HCT116 (cell line): ENCODE measurements around the gene PRKCZ. TPM values are rescaled to one million over a fixed set of nuclear protein-coding genes. Genes with fewer than 3 reads are reported as not detected.

Experiments
- ATAC-seq: fragments of 200-7000 bp; cut with Tn5 transposase; 2 replicates; pipeline ENCODE4 v1.9.1; 2020; ENCODE audit warnings: mild to moderate bottlenecking, moderate library complexity
- BruUV-seq: library from RNA; stranded (reverse); fragments of 400-500 nt; replicated peaks from 2 replicates; lab custom pipeline; 2021; lab: Mats Ljungman, UMichigan
- CTCF ChIA-PET: fragments of 300-600 bp; sonication (Branson Sonifier 250); formaldehyde crosslinking; loops from one replicate; lab custom pipeline; 2021; ENCODE audit warnings: antibody characterized with exemption; lab: Charles Lee
- POLR2A ChIA-PET: fragments of 300-600, 350-600 bp; sonication (Branson Sonifier 250); formaldehyde crosslinking; loops from one replicate; lab custom pipeline; 2021; ENCODE audit warnings: antibody characterized with exemption; lab: Charles Lee
- RAD21 ChIA-PET, 2 experiments: fragments of 300-600 bp; sonication (Branson Sonifier 250); formaldehyde crosslinking; loops; one replicate each; lab custom pipeline; 2023; ENCODE audit warnings: low total read pairs in 2 of 2; ENCODE audit not compliant: uncharacterized antibody in 2 of 2, unreplicated experiment in 2 of 2, low non-redundant PET in 1 of 2; lab: Charles Lee
- DNase-seq: peaks from one replicate; pipeline ENCODE4 v3.0.0-alpha.2; 2010; ENCODE audit warnings: low read depth, low spot score
- H2AFZ ChIP-seq: fragments of 200-600 bp; shearing (Covaris generic), sonication (generic); 2 replicates; pipeline ENCODE4 v1.6.1; 2017; ENCODE audit warnings: low read depth, mixed run types, mixed read lengths, antibody characterized with exemption, low read length; ENCODE audit not compliant: poor library complexity, severe bottlenecking
- H3K27ac ChIP-seq: 2 replicates; pipeline ENCODE4 v1.5.1; 2012; ENCODE audit warnings: low read depth, low read length
- H3K27me3 ChIP-seq: fragments of 200-600 bp; sonication (generic); 2 replicates; pipeline ENCODE4 v1.6.1; 2016; ENCODE audit warnings: mixed run types, low read length, mixed read lengths; ENCODE audit not compliant: insufficient read depth
- H3K36me3 ChIP-seq, 2 experiments: fragments of 200-500 bp in 1 of 2; fragments of 200-600 bp in 1 of 2; sonication (Bioruptor generic) in 1 of 2; sonication (generic) in 1 of 2; 2 replicates each; pipeline versions ENCODE4 v1.5.1 to v1.6.1; 2014 to 2016; ENCODE audit warnings: low read length in 2 of 2, inconsistent platforms in 1 of 2, mixed read lengths in 1 of 2, mixed run types in 1 of 2; ENCODE audit not compliant: insufficient read depth in 2 of 2, control insufficient read depth in 1 of 2
- H3K4me1 ChIP-seq, 2 experiments: fragments of 200-600 bp in 1 of 2; sonication (generic) in 1 of 2; 2 replicates each; pipeline versions ENCODE4 v1.5.1 to v1.6.1; 2012 to 2017; ENCODE audit warnings: low read length in 2 of 2, inconsistent platforms in 1 of 2, mild to moderate bottlenecking in 1 of 2, mixed read lengths in 1 of 2, mixed run types in 1 of 2, moderate library complexity in 1 of 2; ENCODE audit not compliant: insufficient read depth in 2 of 2, control insufficient read depth in 1 of 2
- H3K4me2 ChIP-seq: fragments of 200-600 bp; sonication (generic); 2 replicates; pipeline ENCODE4 v1.6.1; 2017; ENCODE audit warnings: mixed run types, low read length, mixed read lengths
- H3K4me3 ChIP-seq, 2 experiments: fragments of 200-600 bp in 1 of 2; sonication (generic) in 1 of 2; replicated peaks in 1 of 2; 2 replicates each; pipeline ENCODE4 v1.5.1; 2011 to 2016; ENCODE audit warnings: low read length in 2 of 2, control low read depth in 1 of 2, low read depth in 1 of 2, mild to moderate bottlenecking in 1 of 2, mixed read lengths in 1 of 2, mixed run types in 1 of 2
- H3K79me2 ChIP-seq: fragments of 200-600 bp; sonication (generic); 2 replicates; pipeline ENCODE4 v1.6.1; 2017; ENCODE audit warnings: mild to moderate bottlenecking, mixed run types, low read length, moderate library complexity, mixed read lengths; ENCODE audit not compliant: insufficient read depth
- H3K9ac ChIP-seq: fragments of 200-600 bp; sonication (generic); 2 replicates; pipeline ENCODE4 v1.6.1; 2016; ENCODE audit warnings: low read length, mixed read lengths
- H3K9me2 ChIP-seq: fragments of 200-600 bp; sonication (generic), shearing (Covaris generic); 2 replicates; pipeline ENCODE4 v1.6.1; 2017; ENCODE audit warnings: mixed run types, mild to moderate bottlenecking, moderate library complexity; ENCODE audit not compliant: insufficient read depth
- H3K9me3 ChIP-seq, 2 experiments: fragments of 200-500 bp in 1 of 2; fragments of 200-600 bp in 1 of 2; sonication (Bioruptor generic) in 1 of 2; sonication (generic) in 1 of 2; 2 replicates each; pipeline ENCODE4 v1.6.1; 2014 to 2017; ENCODE audit warnings: low read length in 2 of 2, mixed read lengths in 2 of 2, inconsistent platforms in 1 of 2, low read depth in 1 of 2, mild to moderate bottlenecking in 1 of 2, mixed run types in 1 of 2, moderate library complexity in 1 of 2; ENCODE audit not compliant: control insufficient read depth in 1 of 2, insufficient read depth in 1 of 2
- H4K20me1 ChIP-seq: fragments of 200-600 bp; sonication (generic), shearing (Covaris generic); 2 replicates; pipeline ENCODE4 v1.6.1; 2017; ENCODE audit warnings: mixed run types, mild to moderate bottlenecking, moderate library complexity; ENCODE audit not compliant: insufficient read depth
- CBX3 ChIP-seq: IDR thresholded peaks from 2 replicates; pipeline ENCODE4 v1.6.1; 2012; ENCODE audit warnings: low read depth
- CEBPB ChIP-seq: IDR thresholded peaks from 2 replicates; pipeline ENCODE4 v1.6.1; 2012; ENCODE audit warnings: low read depth
- EGR1 ChIP-seq: IDR thresholded peaks from 2 replicates; pipeline ENCODE4 v1.6.1; 2012; ENCODE audit warnings: low read depth
- ELF1 ChIP-seq: IDR thresholded peaks from 2 replicates; pipeline ENCODE4 v1.6.1; 2012; ENCODE audit warnings: low read depth, borderline replicate concordance
- EZH2 ChIP-seq: fragments of 200-600 bp; sonication (generic); IDR thresholded peaks from 2 replicates; pipeline ENCODE4 v1.6.1; 2017; ENCODE audit warnings: antibody characterized with exemption, mixed run types
- EZH2phosphoT487 ChIP-seq: fragments of 200-600 bp; IDR thresholded peaks from 2 replicates; pipeline ENCODE4 v1.6.1; 2018; ENCODE audit warnings: antibody characterized with exemption, borderline replicate concordance
- JUND ChIP-seq: IDR thresholded peaks from 2 replicates; pipeline ENCODE4 v1.6.1; 2012
- POLR2AphosphoS5 ChIP-seq: IDR thresholded peaks from 2 replicates; pipeline ENCODE4 v1.6.1; 2011; ENCODE audit warnings: mild to moderate bottlenecking, low read depth, low read length, moderate library complexity
- RAD21 ChIP-seq: IDR thresholded peaks from 2 replicates; pipeline ENCODE4 v1.6.1; 2012; ENCODE audit warnings: low read depth, mild to moderate bottlenecking
- SP1 ChIP-seq: IDR thresholded peaks from 2 replicates; pipeline ENCODE4 v1.6.1; 2012; ENCODE audit warnings: low read depth
- TCF7L2 ChIP-seq: IDR thresholded peaks from 2 replicates; pipeline ENCODE4 v1.7.0; 2011; ENCODE audit warnings: borderline replicate concordance, inconsistent platforms; ENCODE audit not compliant: insufficient read depth, insufficient read length; ENCODE audit errors: extremely low read depth
- YY1 ChIP-seq: IDR thresholded peaks from 2 replicates; pipeline ENCODE4 v1.6.1; 2011; ENCODE audit warnings: low read length, low read depth, moderate library complexity, mild to moderate bottlenecking; ENCODE audit not compliant: insufficient replicate concordance; ENCODE audit errors: extremely low read depth
- ZNF274 ChIP-seq: fragments of 200-500 bp; sonication (Bioruptor generic); IDR thresholded peaks from 2 replicates; pipeline ENCODE4 v1.6.1; 2014; ENCODE audit warnings: mild to moderate bottlenecking, low read depth, low read length, inconsistent platforms
- intact Hi-C: fragments of 100-400 bp; cut with micrococcal nuclease; formaldehyde crosslinking; loops from 2 replicates; pipeline ENCODE4 v1.10.0; 2022
- total RNA-seq: library from RNA; stranded (reverse); gene quantifications from one replicate; pipeline ENCODE4 v1.2.1, GENCODE V29; 2021; ENCODE audit not compliant: unreplicated experiment
- TF ChIP-seq, protein P1 (sequence below), 3 experiments: fragments of 200-600 bp in 1 of 3; sonication (generic) in 1 of 3; IDR thresholded peaks in 2 of 3; conservative IDR thresholded peaks in 1 of 3; 2 replicates each; pipeline ENCODE4 v1.5.1; 2012 to 2017; ENCODE audit warnings: low read depth in 2 of 3, low read length in 2 of 3, antibody characterized with exemption in 1 of 3, borderline replicate concordance in 1 of 3, control low read depth in 1 of 3, mild to moderate bottlenecking in 1 of 3, mixed read lengths in 1 of 3, mixed run types in 1 of 3, moderate library complexity in 1 of 3; ENCODE audit not compliant: insufficient read depth in 1 of 3
- TF ChIP-seq, protein P2 (sequence below): IDR thresholded peaks from 2 replicates; pipeline ENCODE4 v1.6.1; 2011; ENCODE audit warnings: mild to moderate bottlenecking, low read length, moderate library complexity; ENCODE audit not compliant: insufficient replicate concordance; ENCODE audit errors: extremely low read depth

PRKCZ gene
- total RNA-seq, 1 experiment from 2014 or later: 46.8 TPM

DNA sequence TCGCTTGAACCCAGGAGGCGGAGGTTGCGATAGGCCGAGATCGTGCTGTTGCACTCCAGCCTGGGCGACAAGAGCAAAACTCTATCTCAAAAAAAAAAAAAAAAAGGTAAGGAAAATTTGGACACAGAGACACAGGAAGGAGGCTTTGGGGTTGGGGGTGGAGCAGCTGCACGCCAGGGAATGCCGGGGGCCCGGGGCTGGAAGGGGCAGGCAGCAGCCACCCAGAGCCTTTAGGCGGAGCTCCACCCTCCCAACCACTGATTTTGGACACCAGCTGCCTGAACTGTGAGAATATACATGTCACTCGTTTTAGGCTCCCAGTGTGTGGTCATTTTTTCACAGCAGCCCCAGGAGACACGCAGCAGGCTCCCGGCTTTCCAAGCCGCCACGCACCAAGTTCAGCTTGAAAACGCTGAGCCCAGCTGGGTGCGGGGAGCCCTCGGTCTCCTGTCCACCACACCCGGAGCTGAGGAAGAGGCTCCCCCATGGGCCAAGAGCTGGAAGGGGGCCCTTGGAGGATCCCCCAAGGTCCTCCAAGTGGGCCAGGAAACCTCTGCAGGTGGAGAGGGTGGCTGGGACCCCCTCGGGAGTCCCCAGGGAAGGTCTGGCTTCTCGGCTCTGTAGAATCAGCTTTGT is 150.2 kb downstream of the PRKCZ start (continued):
- TF ChIP-seq, protein P1, sequence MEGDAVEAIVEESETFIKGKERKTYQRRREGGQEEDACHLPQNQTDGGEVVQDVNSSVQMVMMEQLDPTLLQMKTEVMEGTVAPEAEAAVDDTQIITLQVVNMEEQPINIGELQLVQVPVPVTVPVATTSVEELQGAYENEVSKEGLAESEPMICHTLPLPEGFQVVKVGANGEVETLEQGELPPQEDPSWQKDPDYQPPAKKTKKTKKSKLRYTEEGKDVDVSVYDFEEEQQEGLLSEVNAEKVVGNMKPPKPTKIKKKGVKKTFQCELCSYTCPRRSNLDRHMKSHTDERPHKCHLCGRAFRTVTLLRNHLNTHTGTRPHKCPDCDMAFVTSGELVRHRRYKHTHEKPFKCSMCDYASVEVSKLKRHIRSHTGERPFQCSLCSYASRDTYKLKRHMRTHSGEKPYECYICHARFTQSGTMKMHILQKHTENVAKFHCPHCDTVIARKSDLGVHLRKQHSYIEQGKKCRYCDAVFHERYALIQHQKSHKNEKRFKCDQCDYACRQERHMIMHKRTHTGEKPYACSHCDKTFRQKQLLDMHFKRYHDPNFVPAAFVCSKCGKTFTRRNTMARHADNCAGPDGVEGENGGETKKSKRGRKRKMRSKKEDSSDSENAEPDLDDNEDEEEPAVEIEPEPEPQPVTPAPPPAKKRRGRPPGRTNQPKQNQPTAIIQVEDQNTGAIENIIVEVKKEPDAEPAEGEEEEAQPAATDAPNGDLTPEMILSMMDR (IDR thresholded peaks at IDR 0.05 in 2 of 3, conservative IDR thresholded peaks at IDR 0.05 in 1 of 3; ENCODE audit: borderline replicate concordance in 1 of 3, insufficient read depth in 1 of 3, low read depth in 2 of 3, low read length in 2 of 3): no peak
- TF ChIP-seq SP1 (no peak), TCF7L2 (no peak), YY1 (no peak), RAD21 (no peak)

DNA sequence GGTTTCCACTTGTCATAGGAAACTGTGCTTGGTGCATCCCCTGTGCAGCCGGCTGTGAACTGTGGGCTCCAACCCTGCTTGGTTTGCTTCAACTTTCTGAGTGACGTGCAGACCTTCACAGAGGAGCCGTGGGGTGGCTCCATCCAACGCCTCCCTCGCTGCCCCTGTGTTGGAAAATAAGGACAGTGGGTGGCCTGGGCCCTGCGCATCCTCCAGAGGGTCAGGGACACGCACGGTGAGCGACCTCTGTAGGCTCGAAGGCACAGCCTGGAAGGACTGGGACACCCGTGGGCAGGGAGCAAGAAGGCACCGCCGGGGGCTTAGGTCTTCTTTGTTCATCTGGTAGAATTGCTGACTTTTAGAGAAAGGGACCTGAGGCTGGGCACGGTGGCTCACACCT is 150.9 kb downstream of the PRKCZ start:
- Histone ChIP-seq H2AFZ (no peak overlapping the region), H3K4me3 (no peak overlapping the region), H3K27me3 (no peaks in the 10 kb centered on the region), H3K4me2 (no peak overlapping the region), H4K20me1 (no peaks in the 10 kb centered on the region), H3K79me2 (no peaks in the 10 kb centered on the region), H3K27ac (no peak overlapping the region), H3K4me1 (peaks cover 16 to 29% of the 10 kb centered on the region in 2 experiments; a peak in 3 of 4 replicates), H3K9me3 (no peaks in the 10 kb centered on the region), H3K9ac (no peak overlapping the region), H3K36me3 (no peaks in the 10 kb centered on the region), H3K9me2 (no peaks in the 10 kb centered on the region)
- BruUV-seq: no TSS peak
- intact Hi-C loops: no loop called here
- POLR2A ChIA-PET: interaction anchor here (0.6 kb wide), 1 partner anchor 206 kb away, joined by 4 read pairs; no protein-coding TSS in a partner anchor
- no peak for ATAC-seq
- TF ChIP-seq YY1 (no peak), EZH2phosphoT487 (no peak), ZNF274 (no peak), CEBPB (no peak), JUND (no peak), CBX3 (no peak), TCF7L2 (no peak), EZH2 (no peak), EGR1 (no peak), ELF1 (no peak), POLR2AphosphoS5 (no peak)
- TF ChIP-seq, protein P1 (IDR thresholded peaks at IDR 0.05 in 2 of 3, conservative IDR thresholded peaks at IDR 0.05 in 1 of 3; ENCODE audit: borderline replicate concordance in 1 of 3, insufficient read depth in 1 of 3, low read depth in 2 of 3, low read length in 2 of 3): no peak
- TF ChIP-seq, protein P2, sequence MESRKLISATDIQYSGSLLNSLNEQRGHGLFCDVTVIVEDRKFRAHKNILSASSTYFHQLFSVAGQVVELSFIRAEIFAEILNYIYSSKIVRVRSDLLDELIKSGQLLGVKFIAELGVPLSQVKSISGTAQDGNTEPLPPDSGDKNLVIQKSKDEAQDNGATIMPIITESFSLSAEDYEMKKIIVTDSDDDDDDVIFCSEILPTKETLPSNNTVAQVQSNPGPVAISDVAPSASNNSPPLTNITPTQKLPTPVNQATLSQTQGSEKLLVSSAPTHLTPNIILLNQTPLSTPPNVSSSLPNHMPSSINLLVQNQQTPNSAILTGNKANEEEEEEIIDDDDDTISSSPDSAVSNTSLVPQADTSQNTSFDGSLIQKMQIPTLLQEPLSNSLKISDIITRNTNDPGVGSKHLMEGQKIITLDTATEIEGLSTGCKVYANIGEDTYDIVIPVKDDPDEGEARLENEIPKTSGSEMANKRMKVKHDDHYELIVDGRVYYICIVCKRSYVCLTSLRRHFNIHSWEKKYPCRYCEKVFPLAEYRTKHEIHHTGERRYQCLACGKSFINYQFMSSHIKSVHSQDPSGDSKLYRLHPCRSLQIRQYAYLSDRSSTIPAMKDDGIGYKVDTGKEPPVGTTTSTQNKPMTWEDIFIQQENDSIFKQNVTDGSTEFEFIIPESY: no peak
- CTCF ChIA-PET: interaction anchor here (8.1 kb wide), 1 partner anchor 180 kb away, joined by 271 read pairs; no protein-coding TSS in a partner anchor
- DNase-seq: no peak
- RAD21 ChIA-PET: no interaction called here
